ELF-1 (cell line): ENCODE data around the gene CASZ1.
A peak's percentile ranks its signal among the peaks of the same experiment; 100 is the strongest.

Experiments
- DNase-seq: peaks from one replicate; pipeline ENCODE4 v3.0.0-alpha.2; 2016; ENCODE audit warnings: low read depth, low spot score

Gene CASZ1

DNA sequence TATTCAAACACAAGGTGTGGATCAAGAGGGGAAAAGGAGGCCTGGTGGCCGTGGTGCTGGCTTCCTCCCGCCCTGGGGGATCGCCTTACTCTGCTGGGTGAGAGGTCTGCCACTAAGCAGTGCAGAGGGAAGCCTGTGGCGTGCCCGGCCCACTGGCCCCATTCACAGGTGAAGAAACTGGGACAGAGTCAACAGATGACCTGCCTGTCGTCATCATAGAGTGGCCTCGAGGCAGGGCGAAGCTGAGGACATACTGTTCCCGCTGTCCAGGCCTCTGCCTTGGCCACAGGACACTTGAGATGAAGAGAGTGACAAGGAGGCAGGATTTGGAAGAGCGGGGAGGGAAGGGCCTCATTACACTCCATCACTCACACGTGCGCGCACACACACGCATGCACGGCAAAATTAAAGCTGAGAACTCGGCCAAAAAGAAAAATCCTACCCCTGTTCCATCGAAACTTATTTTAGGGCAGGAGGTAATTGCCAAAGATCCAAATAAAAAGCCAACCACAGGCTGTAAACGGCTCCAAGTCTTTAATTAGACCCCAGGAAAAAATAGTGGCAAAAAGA is 50.5 kb downstream of the CASZ1 start:
- DNase-seq = no peak

- DNase-seq = no peak
Observed at GRCh38 chr1:10745383-10745782, 51.1 kb downstream of the CASZ1 start.

GRCh38 chr1:10744654-10745238 is 51.7 kb downstream of the CASZ1 start:
- no peak for DNase-seq

DNA sequence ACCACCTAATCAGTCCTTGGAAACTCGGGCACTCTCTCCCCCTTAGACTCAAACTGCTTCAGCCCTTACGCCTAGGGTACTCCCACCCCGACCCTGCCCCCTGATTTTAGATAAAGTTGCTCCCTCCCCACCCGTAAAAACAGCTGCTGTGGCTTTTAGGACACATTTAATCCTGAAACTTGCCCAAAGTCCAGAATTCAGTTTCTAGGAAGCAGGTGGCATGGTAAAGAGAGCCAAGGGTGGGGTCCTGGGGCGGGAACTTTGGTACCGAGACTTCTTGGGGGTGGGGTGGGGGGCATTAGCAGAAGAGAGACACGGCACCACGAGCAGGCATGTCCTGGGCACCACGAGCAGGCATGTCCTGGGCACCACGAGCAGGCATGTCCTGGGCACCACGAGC is 52.4 kb downstream of the CASZ1 start:
- DNase-seq = no peak

DNA sequence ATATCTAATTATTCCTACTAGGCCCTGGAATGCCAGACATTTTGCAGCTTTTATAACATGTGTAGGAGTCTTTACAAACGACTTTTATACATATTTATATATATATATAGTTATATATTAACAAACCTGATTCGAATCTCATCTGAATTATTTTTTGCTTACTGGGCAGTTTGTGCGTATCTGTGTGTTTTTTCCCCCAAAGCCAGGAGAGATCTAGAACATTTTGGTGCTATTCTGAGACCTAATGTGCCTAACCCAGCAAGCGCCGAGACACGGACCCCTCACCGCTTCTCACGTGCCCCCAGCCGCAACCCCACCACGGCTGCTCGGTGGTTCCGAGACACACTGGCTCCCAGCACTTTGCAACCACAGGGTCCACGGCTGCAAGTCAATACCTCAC is 54.8 kb downstream of the CASZ1 start:
- DNase-seq = no peak

DNA sequence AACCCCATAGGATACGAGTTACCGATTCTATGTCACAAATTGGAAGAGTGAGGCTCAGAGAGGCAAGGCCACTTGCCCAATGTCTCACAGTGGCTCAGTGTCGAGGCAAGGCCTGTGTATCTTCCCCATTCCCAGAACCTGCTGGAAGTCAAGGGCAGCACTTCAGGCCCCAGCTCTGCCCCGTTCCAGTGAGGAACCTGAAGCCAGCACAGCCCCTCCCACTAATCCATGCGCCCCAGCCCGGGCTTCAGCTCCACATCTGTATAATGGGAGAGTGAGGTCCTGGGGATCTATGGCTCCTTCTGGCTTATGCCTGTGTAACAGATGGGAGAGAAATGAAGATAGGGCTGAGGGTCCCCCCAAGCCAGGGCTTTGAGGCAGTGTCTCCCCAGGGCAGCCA is 56.3 kb downstream of the CASZ1 start:
- no peak for DNase-seq

GRCh38 chr1:10739589-10739988 is 56.9 kb downstream of the CASZ1 start:
- DNase-seq = no peak

- no peak for DNase-seq
Observed at GRCh38 chr1:10738061-10739058, 58.1 kb downstream of the CASZ1 start.

DNA sequence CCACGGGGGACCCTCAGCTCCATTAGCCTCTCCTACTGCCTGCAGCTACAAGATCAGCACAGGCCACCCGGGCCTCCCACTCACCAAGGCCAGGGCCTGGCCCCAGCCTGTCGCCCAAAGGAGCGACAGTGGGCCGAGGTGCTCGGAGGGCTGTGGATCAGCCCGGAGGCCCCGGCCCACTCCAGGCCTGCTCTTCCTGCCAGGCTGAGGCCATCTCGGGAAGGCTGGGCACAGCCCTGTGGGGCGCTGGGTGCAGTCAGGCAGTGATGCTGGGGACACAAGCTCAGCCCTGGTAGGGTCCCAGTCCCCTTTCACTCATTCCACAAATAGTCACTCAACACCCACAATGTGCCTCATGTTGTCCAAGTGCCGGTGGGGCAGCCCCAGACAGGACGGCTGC is 58.8 kb downstream of the CASZ1 start:
- no peak for DNase-seq

- DNase-seq = no peak
Observed at GRCh38 chr1:10736634-10737586, 59.5 kb downstream of the CASZ1 start.

DNA sequence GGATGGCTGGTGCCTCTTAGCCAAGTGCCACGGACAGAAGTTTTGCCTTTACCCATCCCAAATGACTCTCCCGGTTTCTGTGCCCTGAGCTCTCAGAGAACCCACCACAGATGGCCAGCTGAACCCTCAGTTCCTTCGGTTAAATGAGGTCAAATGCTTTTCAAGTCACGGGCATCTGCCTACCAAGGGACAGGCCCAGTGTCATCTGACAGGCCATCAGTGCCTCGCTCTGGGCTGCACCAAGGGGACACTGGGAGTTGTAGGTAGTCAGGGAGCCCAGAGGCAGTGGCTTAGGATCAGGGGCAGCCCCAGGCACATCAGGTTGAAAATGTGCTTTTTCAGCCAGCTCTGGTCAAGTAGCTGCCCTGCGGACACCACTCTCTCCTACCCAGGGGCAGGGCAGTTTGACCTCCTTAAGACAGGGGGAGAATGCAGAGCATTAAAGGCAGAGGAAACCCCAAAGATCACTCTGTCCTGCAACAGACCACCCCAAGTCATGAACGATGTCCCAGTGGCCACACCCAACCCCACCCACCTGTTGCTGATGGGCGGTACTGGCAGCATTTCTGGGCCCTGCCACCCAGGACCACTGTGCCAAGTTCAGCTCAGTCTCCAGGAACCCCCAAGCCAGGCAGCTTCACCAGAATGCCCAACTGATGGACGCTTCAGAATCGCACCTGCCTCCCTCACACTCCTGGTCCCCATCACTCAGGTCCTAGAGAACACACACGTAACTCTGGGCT is 60.7 kb downstream of the CASZ1 start:
- DNase-seq = no peak

- peak; percentile 44 for DNase-seq
Observed at GRCh38 chr1:10734962-10735544, 61.4 kb downstream of the CASZ1 start.

- DNase-seq = no peak
Observed at GRCh38 chr1:10734375-10734774, 62.1 kb downstream of the CASZ1 start.

DNA sequence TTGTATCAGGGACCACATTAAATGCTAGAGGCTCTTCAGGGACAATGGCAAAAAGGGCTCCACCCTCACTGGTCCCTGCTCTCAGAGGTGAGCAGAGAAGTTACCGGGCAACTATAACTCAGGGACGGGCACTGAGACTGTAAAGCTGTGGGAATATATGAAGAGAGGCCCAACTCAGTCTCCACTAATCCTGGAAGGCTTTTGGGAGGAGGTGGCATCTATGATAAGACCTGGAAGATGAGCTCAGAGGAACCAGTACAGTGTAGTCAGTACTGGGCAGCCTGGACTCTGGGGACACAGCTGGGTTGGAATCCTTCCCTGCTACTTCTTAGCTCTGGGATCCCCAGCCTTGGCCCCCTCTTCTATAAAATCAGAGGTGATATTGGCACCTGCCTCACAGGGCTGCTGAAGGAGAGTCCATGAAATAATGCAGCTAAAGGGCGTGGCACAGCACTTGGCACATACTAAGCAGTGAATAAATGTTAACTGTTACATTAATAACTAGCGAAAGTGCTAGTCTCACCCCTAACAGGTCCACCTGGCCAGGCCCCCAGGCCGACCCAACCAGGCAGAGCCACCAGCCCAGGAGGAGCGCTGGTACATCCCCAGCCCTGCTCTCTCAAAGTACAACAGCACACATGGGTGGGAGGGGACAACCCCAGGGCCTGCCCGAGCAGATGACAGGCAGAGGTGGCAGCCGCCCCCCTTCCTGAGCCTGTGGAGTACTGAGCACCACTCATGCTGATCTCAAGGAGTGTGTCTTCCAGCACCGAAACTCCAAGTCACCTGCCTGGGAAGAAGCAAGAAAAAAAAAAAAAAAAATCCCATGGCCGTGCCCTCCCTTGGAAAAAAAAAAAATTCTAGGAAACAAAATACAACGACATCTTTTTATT is 62.7 kb downstream of the CASZ1 start:
- peak; percentile 33 for DNase-seq

GRCh38 chr1:10730985-10731384 is 65.5 kb downstream of the CASZ1 start:
- no peak for DNase-seq

DNA sequence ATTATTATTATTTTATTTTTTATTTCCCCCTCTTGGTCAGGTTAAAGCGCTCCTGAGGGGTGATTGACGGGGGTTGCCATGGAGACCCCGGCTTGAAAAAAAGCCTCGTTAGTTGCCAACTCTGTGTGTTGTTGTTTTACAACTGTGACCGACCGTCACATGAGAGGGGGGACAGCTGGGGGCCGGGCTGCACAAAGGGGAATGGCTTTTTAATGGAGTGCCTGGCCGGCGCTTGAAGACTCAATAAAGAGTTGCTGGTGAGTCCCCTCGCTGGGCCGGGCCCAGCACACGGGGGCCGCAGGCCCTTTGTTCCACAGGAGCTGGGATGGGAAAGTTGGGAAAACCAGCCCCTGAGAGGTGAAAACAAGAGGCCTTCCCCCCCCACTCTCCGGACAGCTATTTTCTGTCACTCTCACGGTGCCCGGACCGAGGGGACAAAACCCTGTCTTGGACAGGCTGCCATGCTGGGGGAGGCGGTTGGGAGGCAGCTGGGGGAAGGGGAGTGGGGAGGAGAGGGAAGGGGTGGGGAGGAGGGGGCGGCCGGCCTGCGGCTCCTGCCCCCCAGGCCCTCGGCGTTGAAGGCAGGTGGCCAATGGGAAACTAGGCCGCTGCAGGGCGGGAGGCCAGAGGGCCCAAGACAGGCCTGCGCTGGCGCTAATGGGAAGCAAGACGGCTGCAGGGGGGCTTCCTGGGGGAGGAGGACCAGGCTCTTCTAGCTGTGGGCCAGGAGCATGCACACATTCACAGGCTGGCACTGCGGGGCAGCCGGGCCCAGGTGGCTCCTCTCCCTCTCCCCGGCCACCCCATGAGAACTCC is 67.6 kb downstream of the CASZ1 start:
- DNase-seq = peak; percentile 84

- no peak for DNase-seq
Observed at GRCh38 chr1:10727751-10728232, 68.7 kb downstream of the CASZ1 start.

- DNase-seq = no peak
Observed at GRCh38 chr1:10726355-10726754, 70.1 kb downstream of the CASZ1 start.
